ENCODE data around the gene HEATR5A. TPM values are rescaled to one million over a fixed set of nuclear protein-coding genes. Genes with fewer than 3 reads are reported as not detected.

HEATR5A gene
- total RNA-seq, 1 experiment from 2014 or later: 12.7 TPM

- no peak for TF ChIP-seq EZH2 (IDR thresholded peaks at IDR 0.05; ENCODE audit: low read length, unreplicated experiment)
- TF ChIP-seq CTCF (conservative IDR thresholded peaks at IDR 0.05; ENCODE audit: low read depth, low read length): no peak
- no peak for TF ChIP-seq EZH2phosphoT487 (IDR thresholded peaks at IDR 0.05; ENCODE audit: borderline replicate concordance, low read length)
- no peaks in the 10 kb centered on the region for H3K9me2 ChIP-seq (replicated peaks; ENCODE audit: low read length)
- BruUV-seq (replicated peaks): no TSS peak
- DNase-seq (no peak), ATAC-seq (no peak)
- H3K79me2 ChIP-seq (ENCODE audit: low read length): no peaks in the 10 kb centered on the region
- peaks cover 3% of the 10 kb centered on the region; the same call in 1 of the 2 replicates for H3K36me3 ChIP-seq (ENCODE audit: low read depth, low read length)
- no peaks in the 10 kb centered on the region for H3K27me3 ChIP-seq (ENCODE audit: low read length)
- H3F3A ChIP-seq (ENCODE audit: low read length, unreplicated experiment): no peaks in the 10 kb centered on the region
- H3K9ac ChIP-seq (ENCODE audit: low read length): no peak overlapping the region
- no peak overlapping the region for H2AFZ ChIP-seq (ENCODE audit: low read length)
- ChIA-PET POLR2A (ENCODE audit: unreplicated experiment) (no interaction called here), CTCF (no interaction called here)
- H3K9me3 ChIP-seq (ENCODE audit: low read length): no peaks in the 10 kb centered on the region
- no peak overlapping the region for H3K4me3 ChIP-seq (ENCODE audit: low read length)
- H3K27ac ChIP-seq (ENCODE audit: low read length): no peak overlapping the region
- no peaks in the 10 kb centered on the region for H3K4me1 ChIP-seq (ENCODE audit: insufficient read depth, low read length)
- no peaks in the 10 kb centered on the region for H4K20me1 ChIP-seq (ENCODE audit: low read length)
- intact Hi-C loops (cut with micrococcal nuclease): no loop called here
- no peak overlapping the region for H3K4me2 ChIP-seq (ENCODE audit: low read length)
These were observed 16.6 kb downstream of the HEATR5A start for GRCh38 chr14:31403707-31404106.

- ATAC-seq (no peak), DNase-seq (no peak)
- POLR2A ChIA-PET (ENCODE audit: unreplicated experiment): interaction anchor here (1.5 kb wide), 1 partner anchor 17 kb away, joined by 20 read pairs; the partner anchor contains the start of gene HEATR5A
- no peaks in the 10 kb centered on the region for H3K27me3 ChIP-seq (ENCODE audit: low read length)
- no peak overlapping the region for H3K9ac ChIP-seq (ENCODE audit: low read length)
- no peak overlapping the region for H2AFZ ChIP-seq (ENCODE audit: low read length)
- no peaks in the 10 kb centered on the region for H4K20me1 ChIP-seq (ENCODE audit: low read length)
- no peaks in the 10 kb centered on the region for H3K4me1 ChIP-seq (ENCODE audit: insufficient read depth, low read length)
- H3K9me3 ChIP-seq (ENCODE audit: low read length): no peaks in the 10 kb centered on the region
- no peak overlapping the region for H3K27ac ChIP-seq (ENCODE audit: low read length)
- no peaks in the 10 kb centered on the region for H3K79me2 ChIP-seq (ENCODE audit: low read length)
- H3F3A ChIP-seq (ENCODE audit: low read length, unreplicated experiment): no peaks in the 10 kb centered on the region
- CTCF ChIA-PET: no interaction called here
- H3K4me2 ChIP-seq (ENCODE audit: low read length): no peak overlapping the region
- TF ChIP-seq EZH2phosphoT487 (IDR thresholded peaks at IDR 0.05; ENCODE audit: borderline replicate concordance, low read length) (no peak), EZH2 (IDR thresholded peaks at IDR 0.05; ENCODE audit: low read length, unreplicated experiment) (no peak), CTCF (conservative IDR thresholded peaks at IDR 0.05; ENCODE audit: low read depth, low read length) (no peak)
- no TSS peak for BruUV-seq (replicated peaks)
- intact Hi-C loops (cut with micrococcal nuclease): no loop called here
- H3K9me2 ChIP-seq (replicated peaks; ENCODE audit: low read length): no peaks in the 10 kb centered on the region
- H3K4me3 ChIP-seq (ENCODE audit: low read length): no peak overlapping the region
- peaks cover 3% of the 10 kb centered on the region; the same call in 1 of the 2 replicates for H3K36me3 ChIP-seq (ENCODE audit: low read depth, low read length)
These were observed 17.4 kb downstream of the HEATR5A start for GRCh38 chr14:31402764-31403439.

GRCh38 chr14:31401369-31401932 is 18.9 kb downstream of the HEATR5A start:
- ChIA-PET CTCF (no interaction called here), POLR2A (ENCODE audit: unreplicated experiment) (interaction anchor here (1.5 kb wide), 1 partner anchor 19 kb away, joined by 20 read pairs; the partner anchor contains the start of gene HEATR5A)
- intact Hi-C loops (cut with micrococcal nuclease): no loop called here
- Histone ChIP-seq H3K9me3 (ENCODE audit: low read length) (no peaks in the 10 kb centered on the region), H2AFZ (ENCODE audit: low read length) (no peak overlapping the region), H3K36me3 (ENCODE audit: low read depth, low read length) (peaks cover 3% of the 10 kb centered on the region; the same call in 1 of the 2 replicates), H3K9ac (ENCODE audit: low read length) (no peak overlapping the region), H3K27me3 (ENCODE audit: low read length) (no peaks in the 10 kb centered on the region), H4K20me1 (ENCODE audit: low read length) (no peaks in the 10 kb centered on the region), H3K27ac (ENCODE audit: low read length) (no peak overlapping the region), H3K4me3 (ENCODE audit: low read length) (no peak overlapping the region), H3K79me2 (ENCODE audit: low read length) (no peaks in the 10 kb centered on the region), H3K4me1 (ENCODE audit: insufficient read depth, low read length) (no peaks in the 10 kb centered on the region), H3K4me2 (ENCODE audit: low read length) (no peak overlapping the region), H3F3A (ENCODE audit: low read length, unreplicated experiment) (no peaks in the 10 kb centered on the region), H3K9me2 (replicated peaks; ENCODE audit: low read length) (no peaks in the 10 kb centered on the region)
- BruUV-seq (replicated peaks): no TSS peak
- DNase-seq (no peak), ATAC-seq (no peak)
- no peak for TF ChIP-seq EZH2phosphoT487 (IDR thresholded peaks at IDR 0.05; ENCODE audit: borderline replicate concordance, low read length)
- TF ChIP-seq EZH2 (IDR thresholded peaks at IDR 0.05; ENCODE audit: low read length, unreplicated experiment): no peak

Data from PC-3 (cell line).